ENCODE results near the gene SERPINB10.

Gene SERPINB10

GRCh38 chr18:63897072-63897471 is 10.7 kb upstream of the SERPINB10 start:
- no CpG with 5 or more reads among the region's 4 CpGs for WGBS (ENCODE audit: extremely low coverage, insufficient coverage, insufficient read length)

GRCh38 chr18:63899206-63899605 is 8.6 kb upstream of the SERPINB10 start:
- H3K27me3 ChIP-seq (ENCODE audit: insufficient read depth, low read length): no peaks in the 10 kb centered on the region
- no peak overlapping the region for H3K4ac ChIP-seq (ENCODE audit: low read depth, low read length)
- H4K91ac ChIP-seq (ENCODE audit: low read depth, low read length): no peak overlapping the region
- H3K4me2 ChIP-seq (ENCODE audit: low read length): no peak overlapping the region
- no peak overlapping the region for H2AFZ ChIP-seq (ENCODE audit: insufficient read depth, low read length, poor library complexity)
- H3K18ac ChIP-seq (ENCODE audit: low read length): no peak overlapping the region
- H3K23ac ChIP-seq (ENCODE audit: low read length): no peak overlapping the region
- H3K9ac ChIP-seq (ENCODE audit: low read length): no peak overlapping the region
- no peaks in the 10 kb centered on the region for H3K79me2 ChIP-seq (ENCODE audit: control insufficient read depth, insufficient read depth, low read length, poor library complexity)
- no peak overlapping the region for H3K27ac ChIP-seq (ENCODE audit: low read depth, low read length)
- no peak for DNase-seq
- no peak overlapping the region for H3K4me3 ChIP-seq (ENCODE audit: low read depth, low read length)
- no peak overlapping the region for H3K14ac ChIP-seq (ENCODE audit: low read length)
- H2BK5ac ChIP-seq (ENCODE audit: low read depth, low read length, poor library complexity): no peak overlapping the region
- H3K36me3 ChIP-seq (ENCODE audit: control insufficient read depth in 1 of 2, insufficient read depth in 2 of 2, low read length in 2 of 2): no peaks in the 10 kb centered on the region
- H3K9me3 ChIP-seq (ENCODE audit: insufficient read depth, low read depth, low read length): no peaks in the 10 kb centered on the region
- no peaks in the 10 kb centered on the region for H3K4me1 ChIP-seq (ENCODE audit: control insufficient read depth in 1 of 2, insufficient read depth in 2 of 2, low read length in 2 of 2)
- H4K12ac ChIP-seq (ENCODE audit: low read depth, low read length): no peak overlapping the region
- no peak overlapping the region for H2AK5ac ChIP-seq (ENCODE audit: low read length)
- H2BK12ac ChIP-seq (ENCODE audit: low read length): no peak overlapping the region
- no peak overlapping the region for H2BK120ac ChIP-seq (ENCODE audit: insufficient read depth, low read length, poor library complexity)
- H3K79me1 ChIP-seq (ENCODE audit: low read length): no peaks in the 10 kb centered on the region
- H4K8ac ChIP-seq (ENCODE audit: low read depth, low read length): no peak overlapping the region

More at GRCh38 chr18:63897072-63897471, 10.7 kb upstream of the SERPINB10 start:
- Histone ChIP-seq H3K27me3 (ENCODE audit: insufficient read depth, low read length) (no peaks in the 10 kb centered on the region), H3K18ac (ENCODE audit: low read length) (no peak overlapping the region), H2AK5ac (ENCODE audit: low read length) (no peak overlapping the region), H3K23ac (ENCODE audit: low read length) (no peak overlapping the region), H4K12ac (ENCODE audit: low read depth, low read length) (no peak overlapping the region), H3K4me1 (ENCODE audit: control insufficient read depth in 1 of 2, insufficient read depth in 2 of 2, low read length in 2 of 2) (no peaks in the 10 kb centered on the region), H3K9me3 (ENCODE audit: insufficient read depth, low read depth, low read length) (no peaks in the 10 kb centered on the region), H4K8ac (ENCODE audit: low read depth, low read length) (no peak overlapping the region), H2BK12ac (ENCODE audit: low read length) (no peak overlapping the region), H3K9ac (ENCODE audit: low read length) (no peak overlapping the region), H2AFZ (ENCODE audit: insufficient read depth, low read length, poor library complexity) (no peak overlapping the region), H3K4me2 (ENCODE audit: low read length) (no peak overlapping the region), H3K4ac (ENCODE audit: low read depth, low read length) (no peak overlapping the region), H3K79me2 (ENCODE audit: control insufficient read depth, insufficient read depth, low read length, poor library complexity) (no peaks in the 10 kb centered on the region), H3K36me3 (ENCODE audit: control insufficient read depth in 1 of 2, insufficient read depth in 2 of 2, low read length in 2 of 2) (no peaks in the 10 kb centered on the region), H3K27ac (ENCODE audit: low read depth, low read length) (no peak overlapping the region), H2BK120ac (ENCODE audit: insufficient read depth, low read length, poor library complexity) (no peak overlapping the region), H3K14ac (ENCODE audit: low read length) (no peak overlapping the region), H2BK5ac (ENCODE audit: low read depth, low read length, poor library complexity) (no peak overlapping the region), H3K79me1 (ENCODE audit: low read length) (no peaks in the 10 kb centered on the region), H4K91ac (ENCODE audit: low read depth, low read length) (no peak overlapping the region), H3K4me3 (ENCODE audit: low read depth, low read length) (no peak overlapping the region)
- DNase-seq: no peak

GRCh38 chr18:63903851-63904570 is 3.7 kb upstream of the SERPINB10 start:
- Histone ChIP-seq H3K27me3 (ENCODE audit: insufficient read depth, low read length) (no peaks in the 10 kb centered on the region), H3K9me3 (ENCODE audit: insufficient read depth, low read depth, low read length) (no peaks in the 10 kb centered on the region), H3K18ac (ENCODE audit: low read length) (no peak overlapping the region), H3K4ac (ENCODE audit: low read depth, low read length) (no peak overlapping the region), H3K4me2 (ENCODE audit: low read length) (no peak overlapping the region), H4K8ac (ENCODE audit: low read depth, low read length) (no peak overlapping the region), H4K91ac (ENCODE audit: low read depth, low read length) (no peak overlapping the region), H3K4me1 (ENCODE audit: control insufficient read depth in 1 of 2, insufficient read depth in 2 of 2, low read length in 2 of 2) (no peaks in the 10 kb centered on the region), H3K27ac (ENCODE audit: low read depth, low read length) (no peak overlapping the region), H2BK120ac (ENCODE audit: insufficient read depth, low read length, poor library complexity) (no peak overlapping the region), H3K23ac (ENCODE audit: low read length) (no peak overlapping the region), H2AFZ (ENCODE audit: insufficient read depth, low read length, poor library complexity) (no peak overlapping the region), H4K12ac (ENCODE audit: low read depth, low read length) (no peak overlapping the region), H2BK12ac (ENCODE audit: low read length) (no peak overlapping the region), H2AK5ac (ENCODE audit: low read length) (no peak overlapping the region), H3K14ac (ENCODE audit: low read length) (no peak overlapping the region), H3K79me2 (ENCODE audit: control insufficient read depth, insufficient read depth, low read length, poor library complexity) (no peaks in the 10 kb centered on the region), H3K36me3 (ENCODE audit: control insufficient read depth in 1 of 2, insufficient read depth in 2 of 2, low read length in 2 of 2) (no peaks in the 10 kb centered on the region), H2BK5ac (ENCODE audit: low read depth, low read length, poor library complexity) (no peak overlapping the region), H3K9ac (ENCODE audit: low read length) (no peak overlapping the region), H3K4me3 (ENCODE audit: low read depth, low read length) (no peak overlapping the region), H3K79me1 (ENCODE audit: low read length) (no peaks in the 10 kb centered on the region)
- WGBS (ENCODE audit: extremely low coverage, insufficient coverage, insufficient read length): no CpG with 5 or more reads among the region's 1 CpG
- DNase-seq: no peak

GRCh38 chr18:63904694-63905093 is 3.1 kb upstream of the SERPINB10 start:
- H3K27me3 ChIP-seq (ENCODE audit: insufficient read depth, low read length): no peaks in the 10 kb centered on the region
- no peak overlapping the region for H4K8ac ChIP-seq (ENCODE audit: low read depth, low read length)
- no peak overlapping the region for H2BK12ac ChIP-seq (ENCODE audit: low read length)
- H4K12ac ChIP-seq (ENCODE audit: low read depth, low read length): no peak overlapping the region
- no peak overlapping the region for H3K4me3 ChIP-seq (ENCODE audit: low read depth, low read length)
- no peak overlapping the region for H2BK5ac ChIP-seq (ENCODE audit: low read depth, low read length, poor library complexity)
- H3K4me2 ChIP-seq (ENCODE audit: low read length): no peak overlapping the region
- no CpG with 5 or more reads among the region's 1 CpG for WGBS (ENCODE audit: extremely low coverage, insufficient coverage, insufficient read length)
- H3K4ac ChIP-seq (ENCODE audit: low read depth, low read length): no peak overlapping the region
- H3K23ac ChIP-seq (ENCODE audit: low read length): no peak overlapping the region
- no peak overlapping the region for H3K18ac ChIP-seq (ENCODE audit: low read length)
- no peak overlapping the region for H2BK120ac ChIP-seq (ENCODE audit: insufficient read depth, low read length, poor library complexity)
- no peak for DNase-seq
- H2AK5ac ChIP-seq (ENCODE audit: low read length): no peak overlapping the region
- H3K14ac ChIP-seq (ENCODE audit: low read length): no peak overlapping the region
- no peaks in the 10 kb centered on the region for H3K4me1 ChIP-seq (ENCODE audit: control insufficient read depth in 1 of 2, insufficient read depth in 2 of 2, low read length in 2 of 2)
- H4K91ac ChIP-seq (ENCODE audit: low read depth, low read length): no peak overlapping the region
- H3K79me2 ChIP-seq (ENCODE audit: control insufficient read depth, insufficient read depth, low read length, poor library complexity): no peaks in the 10 kb centered on the region
- H3K79me1 ChIP-seq (ENCODE audit: low read length): no peaks in the 10 kb centered on the region
- H3K9ac ChIP-seq (ENCODE audit: low read length): no peak overlapping the region
- H3K36me3 ChIP-seq (ENCODE audit: control insufficient read depth in 1 of 2, insufficient read depth in 2 of 2, low read length in 2 of 2): no peaks in the 10 kb centered on the region
- H2AFZ ChIP-seq (ENCODE audit: insufficient read depth, low read length, poor library complexity): no peak overlapping the region
- no peaks in the 10 kb centered on the region for H3K9me3 ChIP-seq (ENCODE audit: insufficient read depth, low read depth, low read length)
- H3K27ac ChIP-seq (ENCODE audit: low read depth, low read length): no peak overlapping the region
